22Rv1 (cell line): ENCODE measurements around the gene NDUFB7.

Source experiments
- H3K27ac ChIP-seq: fragments of 450-650 bp; 2 replicates; pipeline ENCODE4 v1.5.1; 2017
- CTCF ChIP-seq: fragments of 450-650 bp; IDR thresholded peaks from 2 replicates; pipeline ENCODE4 v1.5.1; 2017; ENCODE audit warnings: mild to moderate bottlenecking
- ZFX ChIP-seq: fragments of 450-650 bp; IDR thresholded peaks from 2 replicates; pipeline ENCODE4 v1.6.1; 2017; ENCODE audit warnings: antibody characterized with exemption, borderline replicate concordance

NDUFB7 gene

GRCh38 chr19:14580623-14581237 lies 8.9 kb upstream of the NDUFB7 start:
- TF ChIP-seq CTCF (no peak), ZFX (no peak)

GRCh38 chr19:14577885-14578427 lies 6.1 kb upstream of the NDUFB7 start:
- no peak overlapping the region for H3K27ac ChIP-seq
- TF ChIP-seq ZFX = no peak
- TF ChIP-seq CTCF = no peak

More at GRCh38 chr19:14580623-14581237, 8.9 kb upstream of the NDUFB7 start:
- H3K27ac ChIP-seq = no peak overlapping the region

- TF ChIP-seq ZFX (no peak), CTCF (no peak)
- no peak overlapping the region for H3K27ac ChIP-seq
Measured at GRCh38 chr19:14577264-14577663, 5.4 kb upstream of the NDUFB7 start.

DNA sequence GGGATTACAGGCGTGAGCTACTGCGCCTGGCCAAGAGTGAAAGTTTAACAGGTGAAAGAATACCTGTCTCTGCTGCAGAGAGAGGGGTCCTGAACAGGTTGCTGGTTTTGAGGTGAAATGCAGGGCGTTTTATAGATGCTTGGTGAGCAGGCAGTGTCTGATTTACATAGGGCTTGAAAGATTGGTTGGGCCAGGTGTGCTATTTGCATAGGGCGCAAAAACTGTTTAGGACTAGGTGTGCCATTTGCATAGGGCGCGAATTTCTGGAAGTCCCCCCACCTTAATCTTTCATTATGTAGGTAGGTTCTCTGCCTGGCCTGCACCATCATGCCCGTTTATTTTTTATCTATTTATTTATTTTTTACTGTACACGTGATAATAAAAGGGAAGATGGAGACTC lies 4.5 kb upstream of the NDUFB7 start:
- TF ChIP-seq ZFX (no peak), CTCF (no peak)
- H3K27ac ChIP-seq = no peak overlapping the region

GRCh38 chr19:14575428-14575980 lies 3.6 kb upstream of the NDUFB7 start:
- no peak for TF ChIP-seq CTCF
- H3K27ac ChIP-seq = no peak overlapping the region

GRCh38 chr19:14570864-14571527 lies 870 bp downstream of the NDUFB7 start:
- no peak for TF ChIP-seq ZFX
- TF ChIP-seq CTCF = no peak
- H3K27ac ChIP-seq = peak overlapping the region; percentile 73

DNA sequence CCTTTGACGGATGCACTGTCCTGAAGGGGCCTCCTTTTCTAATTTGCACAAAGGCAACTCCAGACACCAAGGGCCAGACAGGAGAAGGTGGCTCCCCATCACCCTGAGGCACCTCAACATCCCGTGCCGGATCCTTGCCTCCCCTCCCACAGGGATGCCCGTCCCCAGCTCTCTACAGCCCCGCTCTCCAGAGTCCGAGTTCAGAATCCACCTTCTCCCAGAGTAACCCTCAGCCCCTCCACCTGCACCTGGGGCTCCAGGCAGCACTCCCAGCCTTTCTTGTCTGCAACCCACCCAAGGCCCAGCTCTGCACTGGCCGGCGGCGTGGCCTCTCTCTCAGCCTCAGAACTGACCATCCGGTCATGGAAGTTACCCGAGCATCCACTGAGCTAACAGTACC lies 4.8 kb downstream of the NDUFB7 start:
- TF ChIP-seq CTCF (no peak), ZFX (no peak)
- H3K27ac ChIP-seq = no peak overlapping the region
